Ureter (tissue), 1 donor: ENCODE data around the gene SULT1C3. TPM values are rescaled to one million over a fixed set of nuclear protein-coding genes. Genes with fewer than 3 reads are reported as not detected.
"Not testable (repeated sequence)": the region's sequence is repeated elsewhere in the genome, so short reads cannot be mapped to it uniquely, and the experiment has no call there.

Source experiments
- DNase-seq: peaks from one replicate; pipeline ENCODE4 v3.0.0-alpha.2; 2020; ENCODE audit warnings: low spot score
- total RNA-seq: library from RNA; stranded (reverse); gene quantifications from one replicate; pipeline ENCODE4 v1.2.4, GENCODE V29; 2023
- donor health status: DM: yes; HTN: yes; CAD: no.

SULT1C3 gene
- total RNA-seq, 1 donor from 2014 or later = not detected

DNA sequence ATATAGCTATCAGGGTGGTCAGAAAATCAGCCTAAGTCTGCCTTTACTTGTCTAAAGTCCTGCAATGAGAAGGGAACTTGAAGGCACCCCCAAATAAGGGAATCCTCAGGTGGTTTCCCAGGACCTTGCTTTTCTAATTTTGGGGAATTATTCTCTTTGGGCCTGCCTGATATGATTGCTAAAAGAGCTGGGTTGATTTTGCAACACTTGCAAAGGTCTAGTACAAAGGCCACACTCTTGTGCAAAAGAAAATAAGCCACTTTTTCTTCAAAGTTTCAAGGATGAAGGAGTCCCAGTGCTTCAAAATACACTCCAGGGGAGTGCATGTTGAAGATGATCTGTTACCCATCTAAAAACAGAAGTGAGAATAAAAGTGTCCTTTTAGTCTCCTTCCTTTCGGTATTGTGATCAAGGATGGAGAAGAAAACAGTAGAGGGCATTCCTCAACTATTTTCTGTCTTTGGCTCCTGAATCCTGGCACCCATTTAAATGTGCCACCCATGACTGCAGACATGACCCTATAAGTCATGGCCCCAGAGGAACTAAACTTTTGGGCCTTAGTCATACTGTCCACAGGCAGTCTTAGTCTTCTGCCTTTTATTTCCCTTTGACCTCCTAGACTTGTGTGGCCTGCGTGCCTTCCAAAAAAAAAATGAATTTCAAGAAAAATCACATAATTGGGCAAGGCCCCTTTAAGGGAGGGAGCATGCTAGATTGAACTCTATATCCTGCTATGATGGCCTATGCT, 5.1 kb downstream of the SULT1C3 start:
- DNase-seq = no peak

DNA sequence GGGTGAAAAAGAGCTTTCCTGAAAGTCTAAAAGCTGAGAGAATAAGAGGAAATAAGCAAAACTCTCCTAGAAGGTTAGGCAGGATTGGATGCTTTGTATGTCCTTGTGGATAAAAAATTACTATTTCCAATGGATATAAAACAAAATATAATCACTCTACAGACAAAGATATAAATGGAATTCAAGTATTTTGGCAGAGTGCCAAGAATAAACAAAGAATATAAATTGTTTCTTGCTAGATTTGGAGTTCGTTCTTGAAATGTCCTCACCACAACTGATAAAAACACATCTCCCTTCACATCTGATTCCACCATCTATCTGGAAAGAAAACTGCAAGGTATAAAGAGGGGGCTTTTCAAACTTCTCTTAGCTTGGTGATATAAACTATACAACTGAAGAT, 13.3 kb downstream of the SULT1C3 start:
- no peak for DNase-seq

DNA sequence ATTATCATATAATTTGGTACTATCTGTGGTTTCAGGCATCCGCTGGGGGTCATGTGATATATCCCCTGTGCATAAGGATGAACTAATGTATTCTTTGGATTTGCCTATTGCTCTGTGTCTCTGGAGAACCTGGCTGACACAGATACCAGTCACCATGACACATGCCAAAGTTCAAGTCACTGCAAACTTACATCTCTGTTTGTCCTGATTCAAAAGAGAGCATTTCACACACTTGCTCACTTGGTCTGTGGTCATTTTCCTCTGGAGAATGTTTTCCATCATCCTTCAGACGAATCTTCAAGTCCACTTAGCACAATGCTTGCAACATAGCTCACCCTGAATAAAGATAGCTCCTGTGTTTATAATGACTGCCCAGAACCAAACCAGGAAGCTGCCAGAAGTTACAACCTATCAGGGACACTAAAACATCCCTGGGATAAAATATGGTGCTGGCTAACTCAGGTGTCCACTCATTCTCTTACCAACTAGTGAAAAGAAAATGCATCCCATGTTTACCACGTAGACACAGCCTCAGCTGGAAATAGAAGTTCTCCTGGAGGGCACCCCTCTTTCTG, 18.1 kb downstream of the SULT1C3 start:
- no peak for DNase-seq

DNA sequence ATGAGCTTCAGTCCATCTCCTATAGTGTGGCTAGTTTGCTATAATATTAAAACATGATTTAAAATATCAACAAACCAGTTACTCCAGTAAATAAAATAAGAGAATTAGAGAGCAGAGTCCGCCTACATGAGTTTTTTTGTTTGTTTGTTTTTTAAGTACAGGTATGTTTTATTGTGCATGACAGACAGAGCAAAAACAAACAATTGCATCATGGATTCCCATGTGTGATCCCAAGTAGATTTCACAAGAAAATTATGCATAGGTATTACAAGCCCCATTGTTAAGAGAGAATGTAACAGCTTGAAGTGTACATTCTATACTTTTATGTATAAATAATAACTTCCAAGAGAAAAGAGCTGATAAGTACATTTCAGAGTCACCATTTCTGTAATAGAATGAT, 21.0 kb downstream of the SULT1C3 start:
- DNase-seq = no peak

DNA sequence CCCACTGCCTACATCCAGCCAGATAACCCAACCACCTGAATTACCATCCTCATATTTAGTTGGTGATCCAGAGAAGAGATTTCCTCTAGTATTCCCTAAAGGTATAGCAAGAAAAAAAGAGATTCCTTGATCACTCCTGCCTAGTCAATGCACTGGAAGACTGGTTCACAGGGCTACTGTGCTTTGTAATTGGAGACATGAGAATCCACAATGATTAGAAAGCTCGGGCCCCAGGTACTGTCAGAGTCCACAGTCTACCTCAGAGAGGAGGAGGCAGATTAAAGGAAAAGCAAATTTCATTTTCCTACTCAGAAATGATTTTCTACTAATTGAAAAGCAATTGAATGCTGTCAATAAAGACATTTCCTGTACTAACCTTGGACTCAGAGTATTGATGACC, 22.3 kb downstream of the SULT1C3 start:
- no peak for DNase-seq

DNA sequence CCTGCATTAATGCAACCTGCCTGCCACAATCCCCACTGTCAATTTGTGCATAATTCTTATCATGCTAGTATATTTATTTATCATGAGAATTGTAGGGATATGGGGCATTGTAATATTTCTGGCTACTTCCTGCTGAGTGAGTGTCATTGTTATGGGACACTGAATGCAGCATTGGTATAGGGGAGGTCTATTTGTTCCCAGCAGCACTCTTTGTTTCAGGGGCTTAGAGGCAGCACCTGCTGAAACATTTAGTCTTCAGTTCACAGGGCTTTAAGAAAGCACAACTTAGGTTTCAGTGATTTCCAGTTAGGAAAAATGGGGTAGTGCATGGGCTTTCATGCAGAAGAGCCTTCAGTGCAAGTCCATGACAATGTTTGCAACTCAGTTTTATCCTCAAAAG, 23.6 kb downstream of the SULT1C3 start:
- DNase-seq = no peak

DNA sequence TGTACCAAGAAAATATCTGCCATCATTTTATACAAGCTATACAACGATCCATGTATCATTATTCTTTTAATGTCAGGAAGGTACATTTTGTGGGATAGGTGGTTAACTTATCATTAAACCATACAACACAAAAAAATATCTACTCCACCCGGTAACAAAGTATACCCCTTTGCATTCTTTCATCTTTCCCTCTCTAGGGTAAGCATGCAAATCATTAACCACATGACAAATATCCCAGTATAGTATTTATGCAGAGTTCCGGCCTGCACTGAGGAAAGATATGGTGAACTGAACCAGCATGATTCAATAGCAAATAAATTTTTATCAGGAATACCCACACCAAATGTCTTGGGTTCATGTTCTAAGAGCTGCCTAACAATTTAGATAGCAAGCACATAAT, 26.4 kb downstream of the SULT1C3 start:
- DNase-seq = no peak

DNA sequence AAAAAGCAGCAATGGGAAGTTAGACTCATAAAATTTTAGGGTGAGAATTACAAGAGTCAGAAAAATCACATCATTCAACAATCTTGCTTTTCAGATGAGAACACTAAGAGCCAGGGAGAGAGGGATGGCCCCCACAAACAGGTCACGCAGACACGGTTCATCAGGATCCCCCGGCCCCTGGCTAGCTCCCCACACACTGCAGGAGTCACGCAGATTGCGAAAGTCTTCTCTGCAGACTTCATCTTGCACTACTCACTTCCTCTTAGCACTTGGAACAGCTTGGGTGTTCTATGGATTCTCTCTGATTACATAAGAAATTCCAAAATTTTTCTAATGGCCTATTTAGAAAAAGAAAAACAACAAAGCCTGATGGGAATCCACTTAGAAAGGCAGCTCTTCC, 27.3 kb downstream of the SULT1C3 start:
- no peak for DNase-seq

DNA sequence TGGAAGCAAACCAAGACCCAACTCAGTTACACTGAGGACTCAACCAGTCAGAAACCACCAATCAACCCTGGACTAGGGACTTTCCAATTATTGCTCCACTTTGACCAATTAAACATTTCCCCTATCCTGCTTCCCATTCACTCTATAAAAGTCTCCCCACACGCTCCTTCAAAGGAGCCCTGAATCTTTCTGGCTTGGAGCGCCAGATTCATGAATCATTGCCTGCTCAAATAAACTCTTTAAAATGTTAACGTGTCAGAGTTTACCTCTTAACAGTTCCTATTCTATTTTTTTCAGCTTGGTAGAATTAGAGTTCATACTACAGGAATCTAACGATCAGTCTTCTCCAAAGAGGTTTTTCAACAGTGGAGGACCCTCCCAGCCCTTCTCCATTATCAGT, 28.2 kb downstream of the SULT1C3 start:
- no peak for DNase-seq

DNA sequence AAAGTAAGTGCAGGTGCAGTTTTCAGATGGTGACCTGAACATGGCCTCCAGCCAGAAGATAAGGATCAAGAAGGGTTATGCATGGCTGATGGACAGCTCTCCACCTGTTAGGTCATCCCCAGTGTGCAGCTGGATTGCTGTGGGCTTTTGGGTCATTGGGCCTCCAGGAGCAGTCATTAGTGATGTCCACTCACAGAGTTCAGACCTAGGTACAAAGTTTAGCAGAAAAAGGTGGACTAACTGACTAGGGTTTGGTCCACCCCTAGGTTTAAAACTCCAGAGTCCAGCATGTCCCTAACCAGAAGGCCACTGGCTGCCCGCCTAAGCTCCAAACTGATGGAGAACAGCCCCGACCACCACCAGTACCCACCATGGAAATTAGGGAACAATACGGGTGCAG, 30.6 kb downstream of the SULT1C3 start:
- DNase-seq = no peak

DNA sequence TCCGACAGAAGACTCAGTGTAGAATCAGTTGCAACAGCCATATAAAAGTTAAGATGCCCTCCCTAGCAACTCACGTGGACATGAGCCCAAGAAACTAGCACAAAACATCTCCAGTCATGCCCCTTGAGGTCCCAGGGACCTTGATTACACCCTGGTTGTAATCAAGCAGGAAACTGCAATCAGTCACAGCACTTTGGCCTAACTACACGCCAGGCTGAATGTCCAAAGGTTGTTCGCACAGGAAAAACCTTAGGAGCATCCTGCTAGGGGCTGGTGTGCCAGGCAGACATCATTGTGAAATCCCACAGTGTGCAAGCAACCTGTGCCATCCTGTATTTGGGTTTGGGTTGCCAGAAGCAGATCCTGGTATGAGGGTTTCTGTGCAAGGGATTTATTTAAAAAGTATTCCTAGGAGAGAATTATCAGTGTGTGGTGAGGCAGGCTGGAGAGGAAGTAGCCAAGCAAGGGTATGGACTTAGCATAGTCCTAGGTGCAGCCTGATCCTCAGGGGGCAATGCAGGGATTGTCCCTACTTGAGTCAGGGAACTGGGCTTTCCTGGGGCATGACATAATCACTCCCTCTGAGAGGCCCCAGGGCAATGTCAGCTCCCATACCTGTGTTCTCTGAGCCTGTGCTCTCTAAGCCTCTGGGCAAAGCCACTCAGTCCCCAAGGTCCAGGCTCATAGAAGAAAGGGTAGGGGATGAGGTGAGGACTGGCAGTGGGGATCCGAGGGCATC, 31.2 kb downstream of the SULT1C3 start:
- no peak for DNase-seq

DNA sequence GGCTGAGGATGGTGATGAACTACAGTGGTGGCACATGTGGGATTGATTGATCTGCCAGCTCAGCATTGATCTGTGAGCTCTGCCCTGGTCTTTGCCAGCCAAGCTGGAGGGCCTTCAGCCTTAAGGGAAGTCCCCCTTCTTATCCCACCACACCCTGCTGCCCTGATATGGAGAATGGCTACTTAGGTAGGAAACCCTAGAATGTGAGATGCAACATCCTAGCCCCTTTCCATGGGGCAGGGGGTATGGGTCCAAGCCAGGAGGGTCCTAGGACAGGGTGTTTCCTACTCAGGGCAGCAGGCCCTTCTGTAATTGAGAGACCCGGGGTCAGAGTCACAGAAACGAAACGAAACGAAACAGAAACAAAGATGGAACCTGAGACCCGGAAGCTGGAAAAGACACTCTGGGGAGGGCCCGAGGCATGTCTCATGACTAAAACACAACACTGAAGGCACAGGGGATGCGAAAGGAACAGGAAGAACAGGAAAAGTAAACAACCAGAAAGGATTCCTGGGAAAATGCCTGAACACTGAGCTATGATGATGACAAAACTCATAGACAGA, 32.0 kb downstream of the SULT1C3 start:
- no peak for DNase-seq

DNA sequence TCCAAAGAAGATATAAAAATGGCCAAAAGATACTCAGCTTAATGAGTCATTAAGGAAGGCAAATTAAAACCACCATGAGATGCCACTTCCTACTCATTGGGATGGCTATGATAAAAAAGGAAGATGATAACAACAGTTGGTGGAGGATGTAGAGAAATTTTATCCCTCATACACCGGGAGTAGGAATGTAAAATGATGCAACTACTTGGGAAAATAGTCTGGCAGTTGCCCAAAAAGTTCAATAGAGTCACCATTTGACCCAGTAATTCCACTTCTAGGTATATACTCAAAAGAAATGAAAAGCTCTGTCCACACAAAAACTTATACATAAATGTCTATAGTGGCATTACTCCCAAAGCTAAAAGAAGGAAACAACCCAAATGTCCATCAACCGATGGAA, 38.9 kb downstream of the SULT1C3 start:
- DNase-seq = no peak

DNA sequence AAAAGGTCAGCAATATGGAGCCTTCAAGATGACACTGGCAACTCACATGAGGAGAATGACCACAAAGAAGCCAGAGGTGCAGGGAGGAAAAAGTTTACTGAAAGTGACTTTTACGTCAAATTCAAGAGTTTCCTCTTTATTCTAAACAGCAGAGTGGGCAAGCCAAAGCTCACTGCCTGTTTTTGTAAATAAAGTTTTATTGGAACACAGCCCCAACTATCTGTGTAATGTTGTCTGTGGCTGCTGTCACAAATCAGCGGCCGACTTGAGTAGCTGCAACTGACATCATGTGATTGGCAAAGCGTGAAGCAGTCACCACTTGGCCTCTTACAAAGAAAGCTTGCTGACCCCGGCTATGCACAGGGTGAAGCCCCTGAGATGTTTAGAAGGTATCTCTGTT, 39.7 kb downstream of the SULT1C3 start:
- no peak for DNase-seq

DNA sequence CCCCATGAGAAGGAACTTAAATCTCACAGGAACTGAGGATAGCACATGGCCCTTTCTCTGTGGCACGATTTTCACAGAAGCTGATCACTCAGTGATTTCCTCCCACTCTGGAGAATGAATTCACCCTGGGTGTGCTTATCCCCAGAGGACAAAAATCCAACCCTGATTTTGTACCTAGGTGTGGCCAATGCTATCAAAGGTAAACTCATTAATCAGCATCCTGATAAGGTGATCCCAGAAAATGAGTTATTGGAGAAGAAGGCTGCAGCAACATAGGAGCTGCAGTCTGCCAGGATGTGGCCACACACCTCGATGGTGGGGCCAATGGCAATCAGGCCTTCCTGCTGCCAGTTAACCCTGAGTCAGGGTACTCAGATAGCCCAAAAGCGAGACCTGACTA, 40.7 kb downstream of the SULT1C3 start:
- no peak for DNase-seq

DNA sequence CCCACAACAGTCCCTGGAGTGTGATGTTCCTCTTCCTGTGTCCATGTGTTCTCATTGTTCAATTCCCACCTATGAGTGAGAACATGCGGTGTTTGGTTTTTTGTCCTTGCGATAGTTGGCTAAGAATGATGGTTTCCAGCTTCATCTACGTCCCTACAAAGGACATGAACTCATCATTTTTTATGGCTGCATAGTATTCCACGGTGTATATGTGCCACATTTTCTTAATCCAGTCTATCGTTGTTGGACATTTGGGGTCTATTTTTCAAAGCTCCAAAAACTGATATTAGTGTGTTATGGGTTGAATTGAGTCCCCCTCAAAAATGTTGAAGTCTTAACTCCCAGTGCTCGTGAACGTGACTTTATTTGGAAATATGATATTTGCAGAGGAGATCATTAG, 44.8 kb downstream of the SULT1C3 start:
- DNase-seq = not testable (repeated sequence)

DNA sequence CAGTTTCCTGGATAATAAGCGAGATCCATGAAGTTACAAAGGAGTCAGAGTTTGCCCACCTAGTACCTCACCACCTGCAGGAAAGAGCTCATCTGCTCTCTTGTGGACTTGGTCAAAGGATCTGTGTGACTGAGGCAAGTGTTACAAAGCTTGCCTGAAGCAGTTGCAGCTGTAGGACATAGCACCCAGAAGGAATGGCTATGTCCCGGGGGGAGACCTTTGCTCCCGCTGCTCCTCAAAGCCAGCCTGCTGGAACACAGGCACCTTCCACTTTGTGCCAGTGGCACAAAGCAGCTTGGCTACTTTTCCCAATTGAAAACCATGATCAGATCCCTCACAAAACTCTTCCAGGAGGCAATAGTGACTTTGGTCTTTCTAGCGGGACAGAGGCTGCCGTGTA, 45.8 kb downstream of the SULT1C3 start:
- no peak for DNase-seq

DNA sequence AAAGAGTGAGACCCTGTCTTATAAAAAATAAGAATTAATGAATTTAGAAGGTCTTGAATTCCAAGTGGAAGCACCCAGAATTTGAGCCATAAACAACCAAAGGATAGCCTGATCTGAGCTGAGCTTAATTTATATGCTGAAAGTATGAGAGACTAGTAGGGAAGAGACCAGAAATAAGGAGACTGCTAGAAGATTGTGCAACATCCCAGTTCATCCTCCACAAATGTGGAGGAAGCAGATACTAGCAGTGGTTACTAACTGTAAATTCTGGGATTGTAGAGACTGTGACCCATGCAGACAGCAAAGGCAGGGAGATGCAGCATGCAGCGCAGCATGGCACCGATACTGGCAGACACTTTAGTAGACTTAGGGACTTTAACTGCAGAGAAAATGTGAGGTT, 47.4 kb downstream of the SULT1C3 start:
- DNase-seq = no peak

DNA sequence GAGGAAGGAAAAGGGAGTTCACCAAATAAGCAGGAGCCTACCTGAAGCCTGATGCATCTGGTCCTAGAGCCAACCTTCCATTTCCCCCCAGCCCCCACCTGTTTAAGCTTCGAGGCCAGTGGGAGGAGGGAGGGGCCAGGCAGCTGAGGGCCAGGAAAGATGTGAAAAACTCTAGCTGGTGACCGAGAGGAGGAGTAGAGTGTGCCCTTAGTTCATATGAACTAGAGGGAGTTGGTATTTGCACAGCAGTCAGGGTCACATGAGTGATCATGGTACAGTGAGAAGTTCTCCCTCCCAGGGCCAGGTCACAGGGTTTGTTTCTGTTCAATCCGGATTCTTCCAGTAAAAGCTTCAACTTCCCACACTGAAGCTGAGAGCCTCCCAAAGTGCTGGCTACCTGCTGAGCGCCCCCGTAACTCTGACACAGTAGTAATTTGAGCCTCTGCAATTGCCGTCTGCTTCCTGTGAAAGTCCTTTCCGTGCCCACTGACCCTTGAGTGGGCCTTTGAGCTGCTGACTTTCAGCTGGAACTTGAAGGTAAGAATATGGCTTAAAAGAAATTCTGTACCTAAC, 48.9 kb downstream of the SULT1C3 start, which contains the start of gene SULT1C2:
Gene SULT1C2, plus strand, starts transcription at position 362 of the 573 bp plus-strand sequence. CDS start 4,773 bp downstream, outside the sequence.
- DNase-seq = peak; percentile 54

DNA sequence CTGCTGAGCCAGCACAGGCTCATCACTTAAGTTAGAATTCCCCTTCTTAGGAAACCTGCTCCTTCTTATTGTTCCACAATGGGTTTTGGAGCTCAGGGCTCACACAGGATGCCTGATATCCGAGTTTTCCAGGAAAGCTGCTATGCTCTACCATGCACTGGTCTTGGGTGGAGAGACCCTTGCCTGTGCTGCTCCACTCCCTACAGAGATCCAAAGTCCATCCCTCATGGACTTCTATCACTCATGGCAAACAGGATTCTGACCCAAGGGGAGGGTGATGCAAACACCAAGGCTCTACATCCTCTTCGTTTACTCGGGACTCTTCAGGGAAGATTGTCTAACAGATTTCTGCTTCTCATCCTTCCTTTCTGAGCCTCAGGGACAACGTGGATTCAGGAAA, 54.1 kb downstream of the SULT1C3 start:
- no peak for DNase-seq

DNA sequence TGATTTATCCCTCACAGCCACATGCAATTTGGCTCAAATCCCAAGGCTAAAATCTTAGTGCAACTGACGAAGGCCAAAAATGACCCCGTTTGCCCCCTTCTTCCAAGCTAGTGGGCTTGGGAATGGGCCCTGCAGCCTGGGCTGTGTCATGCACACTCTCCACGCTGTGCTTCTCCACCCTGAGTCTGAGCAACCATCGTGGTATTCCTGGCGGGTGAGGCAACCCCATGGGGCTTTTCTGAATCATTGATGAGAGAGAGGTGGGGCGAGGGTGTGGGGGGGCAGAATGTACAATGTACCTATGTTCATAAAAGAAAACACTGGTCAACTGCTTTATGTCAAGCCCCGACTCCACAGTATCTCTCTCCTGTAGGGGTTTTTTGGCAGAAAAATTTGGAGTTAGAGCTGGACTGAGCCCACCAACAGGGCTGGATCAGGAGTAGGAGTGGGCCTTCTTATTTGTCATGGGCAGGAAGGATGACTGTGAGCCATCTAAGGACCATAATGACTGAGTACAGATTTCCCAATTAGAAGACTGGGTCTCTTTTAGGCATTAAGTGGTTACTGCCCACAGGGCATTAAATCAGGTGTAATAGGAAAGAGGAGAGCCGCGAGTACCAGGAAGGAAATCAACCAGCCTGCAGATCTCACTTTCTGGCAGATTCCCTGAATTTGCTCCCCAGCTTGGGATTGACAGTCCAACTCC, 57.8 kb downstream of the SULT1C3 start:
- no peak for DNase-seq

DNA sequence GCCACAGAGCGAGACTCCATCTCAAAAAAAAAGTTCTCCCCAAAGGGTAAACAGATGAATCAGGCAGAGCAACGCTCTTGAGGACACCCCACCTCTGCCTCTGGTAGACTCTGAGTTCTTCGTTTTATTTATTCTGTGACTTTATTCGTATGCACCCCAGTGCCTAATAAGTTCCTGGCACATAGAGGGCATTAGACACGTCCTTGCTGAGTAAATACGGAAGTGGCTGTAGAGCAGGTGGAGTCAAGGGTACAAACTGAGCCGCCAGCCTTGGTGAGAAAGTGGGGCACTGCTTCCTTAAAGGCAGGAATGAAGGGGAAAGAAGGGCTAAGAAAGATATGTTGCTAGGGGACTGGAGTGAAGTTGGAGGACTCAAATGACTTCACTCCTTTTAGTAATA, 61.8 kb downstream of the SULT1C3 start:
- DNase-seq = no peak
